Vagina (tissue), 2 donors: Measurements from ENCODE around the gene CCDC88C. TPM values are rescaled to one million over a fixed set of nuclear protein-coding genes. Genes with fewer than 3 reads are reported as not detected.

Experiments
- DNase-seq, 2 donors: peaks; one replicate each; pipeline ENCODE4 v3.0.0-alpha.2; 2017; ENCODE audit errors: extremely low spot score in 2 of 2
- H3K27ac ChIP-seq: fragments of 200-600 bp; sonication (generic); one replicate; pipeline ENCODE4 v1.5.1; 2019
- H3K27me3 ChIP-seq: fragments of 200-600 bp; sonication (generic); one replicate; pipeline ENCODE4 v1.5.1; 2019
- H3K36me3 ChIP-seq, 2 donors: fragments of 200-600 bp; sonication (generic); one replicate each; pipeline ENCODE4 v1.5.1; 2017 to 2019
- H3K4me1 ChIP-seq: fragments of 200-600 bp; sonication (generic); one replicate; pipeline ENCODE4 v1.5.1; 2019
- H3K4me3 ChIP-seq, 2 donors: fragments of 200-600 bp; sonication (generic); 1 replicate in 1 of 2; 2 replicates in 1 of 2; pipeline ENCODE4 v1.5.1; 2016 to 2019
- H3K9me3 ChIP-seq: fragments of 200-600 bp; sonication (generic); one replicate; pipeline ENCODE4 v1.5.1; 2019
- POLR2A ChIP-seq, 2 donors: fragments of 450-650 bp; IDR thresholded peaks; one replicate each; pipeline ENCODE4 v1.6.1; 2017; ENCODE audit warnings: antibody characterized with exemption in 2 of 2, mild to moderate bottlenecking in 2 of 2, moderate library complexity in 2 of 2
- POLR2AphosphoS5 ChIP-seq, 2 donors: sonication (generic); formaldehyde crosslinking; IDR thresholded peaks; one replicate each; pipeline ENCODE4 v1.9.0; 2017; ENCODE audit warnings: antibody characterized with exemption in 2 of 2, mild to moderate bottlenecking in 2 of 2, low read depth in 1 of 2; ENCODE audit not compliant: insufficient read depth in 1 of 2
- intact Hi-C: fragments of 100-400 bp; cut with DNase I; formaldehyde crosslinking; loops from one replicate; pipeline ENCODE4 v1.15.1; 2023
- total RNA-seq: library from RNA; depleted of rRNA; stranded (reverse); fragments of >200 nt; gene quantifications from one replicate; pipeline ENCODE4 v1.2.3, GENCODE V29; 2016
- TF ChIP-seq, protein P1 (sequence below), 3 experiments: fragments of 450-650 bp in 2 of 3; fragments of 200-600 bp in 1 of 3; sonication (generic) in 1 of 3; IDR thresholded peaks; one replicate each; pipeline ENCODE4 v1.5.1; 2017 to 2019; ENCODE audit warnings: antibody characterized with exemption in 3 of 3, mild to moderate bottlenecking in 2 of 3, moderate library complexity in 2 of 3

Gene CCDC88C
- total RNA-seq, 1 donor from 2014 or later, result 42.2 TPM

DNA sequence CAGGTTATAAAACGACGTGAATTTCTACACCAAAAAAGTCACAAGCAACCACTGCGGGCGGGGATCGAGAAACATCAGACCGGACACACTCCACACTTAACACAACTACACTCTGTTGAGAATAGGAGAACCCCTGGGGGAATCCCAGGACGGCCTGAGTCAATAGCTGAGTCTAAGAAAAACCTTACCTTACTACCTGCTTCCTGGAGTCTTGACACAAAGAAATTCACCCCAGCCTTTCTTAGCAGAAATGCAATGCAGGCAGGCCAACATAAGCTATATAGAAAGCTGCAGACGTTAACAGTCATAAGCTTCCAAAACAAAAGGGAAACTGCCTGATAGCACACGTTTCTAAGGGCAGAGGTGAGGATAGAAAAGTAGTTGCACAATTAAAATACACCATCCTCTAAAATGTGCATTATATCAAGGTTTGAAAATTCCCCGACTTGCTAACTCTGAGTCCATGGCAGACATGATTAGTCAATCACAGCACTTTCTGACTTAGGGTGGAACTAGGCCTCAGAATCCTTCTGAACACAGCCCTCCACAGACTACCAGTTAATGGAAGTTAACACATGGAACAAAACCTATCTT lies 68.0 kb downstream of the CCDC88C start:
- intact Hi-C loops, result no loop called here
- H3K9me3 ChIP-seq, result no peaks in the 10 kb centered on the region
- H3K27me3 ChIP-seq, result no peaks in the 10 kb centered on the region
- H3K4me1 ChIP-seq, result peaks cover 32% of the 10 kb centered on the region
- no peak overlapping the region for H3K4me3 ChIP-seq
- TF ChIP-seq POLR2AphosphoS5 (IDR thresholded peaks at IDR 0.05; ENCODE audit: insufficient read depth in 1 of 2, low read depth in 1 of 2) (no peak), POLR2A (IDR thresholded peaks at IDR 0.05) (no peak)
- TF ChIP-seq, protein P1, sequence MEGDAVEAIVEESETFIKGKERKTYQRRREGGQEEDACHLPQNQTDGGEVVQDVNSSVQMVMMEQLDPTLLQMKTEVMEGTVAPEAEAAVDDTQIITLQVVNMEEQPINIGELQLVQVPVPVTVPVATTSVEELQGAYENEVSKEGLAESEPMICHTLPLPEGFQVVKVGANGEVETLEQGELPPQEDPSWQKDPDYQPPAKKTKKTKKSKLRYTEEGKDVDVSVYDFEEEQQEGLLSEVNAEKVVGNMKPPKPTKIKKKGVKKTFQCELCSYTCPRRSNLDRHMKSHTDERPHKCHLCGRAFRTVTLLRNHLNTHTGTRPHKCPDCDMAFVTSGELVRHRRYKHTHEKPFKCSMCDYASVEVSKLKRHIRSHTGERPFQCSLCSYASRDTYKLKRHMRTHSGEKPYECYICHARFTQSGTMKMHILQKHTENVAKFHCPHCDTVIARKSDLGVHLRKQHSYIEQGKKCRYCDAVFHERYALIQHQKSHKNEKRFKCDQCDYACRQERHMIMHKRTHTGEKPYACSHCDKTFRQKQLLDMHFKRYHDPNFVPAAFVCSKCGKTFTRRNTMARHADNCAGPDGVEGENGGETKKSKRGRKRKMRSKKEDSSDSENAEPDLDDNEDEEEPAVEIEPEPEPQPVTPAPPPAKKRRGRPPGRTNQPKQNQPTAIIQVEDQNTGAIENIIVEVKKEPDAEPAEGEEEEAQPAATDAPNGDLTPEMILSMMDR (IDR thresholded peaks at IDR 0.05), result no peak
- no peaks in the 10 kb centered on the region for H3K36me3 ChIP-seq
- no peak for DNase-seq
- no peak overlapping the region for H3K27ac ChIP-seq

DNA sequence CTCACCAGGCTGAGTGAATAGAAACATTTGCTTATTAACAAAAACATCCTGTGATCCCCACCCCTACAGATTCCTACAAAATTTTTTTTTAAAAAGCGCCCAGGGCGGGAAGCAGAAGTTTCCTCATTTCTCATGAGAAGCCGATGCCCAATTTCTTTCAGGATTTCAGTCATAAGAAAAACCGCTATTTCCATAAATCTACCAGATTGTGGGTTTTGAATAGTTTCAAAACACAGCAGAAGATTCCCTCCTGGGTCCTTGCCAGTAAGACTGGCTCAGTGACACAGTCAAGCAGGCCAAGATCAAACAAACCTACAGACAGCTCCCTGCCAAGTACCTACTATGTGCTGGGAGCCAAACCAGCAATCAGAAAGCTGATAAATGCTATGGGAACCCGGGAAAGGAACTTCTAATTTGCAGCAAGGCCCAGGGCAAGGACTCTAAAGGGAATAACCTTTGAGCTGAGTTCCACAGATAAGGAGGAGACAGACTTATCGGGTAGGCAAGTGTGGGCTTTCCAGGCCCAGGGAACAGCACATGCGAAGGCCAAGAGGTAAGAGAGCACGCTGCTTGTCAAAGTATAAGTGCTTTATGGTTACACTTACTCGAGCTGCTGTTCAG lies 68.7 kb downstream of the CCDC88C start:
- no peak overlapping the region for H3K27ac ChIP-seq
- TF ChIP-seq POLR2AphosphoS5 (IDR thresholded peaks at IDR 0.05; ENCODE audit: insufficient read depth in 1 of 2, low read depth in 1 of 2) (no peak), POLR2A (IDR thresholded peaks at IDR 0.05) (no peak)
- TF ChIP-seq, protein P1 (IDR thresholded peaks at IDR 0.05), result no peak
- H3K9me3 ChIP-seq, result no peaks in the 10 kb centered on the region
- intact Hi-C loops, result no loop called here
- no peak for DNase-seq
- H3K36me3 ChIP-seq, result no peaks in the 10 kb centered on the region
- H3K4me3 ChIP-seq, result no peak overlapping the region
- peaks cover 26% of the 10 kb centered on the region for H3K4me1 ChIP-seq
- H3K27me3 ChIP-seq, result no peaks in the 10 kb centered on the region

DNA sequence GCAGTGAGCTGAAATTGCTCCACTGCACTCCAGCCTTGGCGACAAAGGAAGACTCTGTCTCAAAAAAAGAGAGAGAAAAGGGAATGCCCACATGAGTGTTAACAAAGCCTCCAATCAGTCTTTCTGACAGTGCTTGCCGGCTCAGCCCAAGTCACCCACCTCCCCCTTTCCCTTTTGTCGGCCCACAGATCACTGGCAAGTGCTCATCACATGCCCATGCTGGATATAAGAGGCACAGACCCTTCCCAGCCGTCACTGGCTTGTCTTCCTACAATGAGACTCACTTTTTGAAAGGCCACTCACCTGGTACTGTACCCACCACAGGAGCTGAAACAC lies 70.8 kb downstream of the CCDC88C start:
- TF ChIP-seq POLR2A (IDR thresholded peaks at IDR 0.05) (no peak), POLR2AphosphoS5 (IDR thresholded peaks at IDR 0.05; ENCODE audit: insufficient read depth in 1 of 2, low read depth in 1 of 2) (no peak)
- TF ChIP-seq, protein P1 (IDR thresholded peaks at IDR 0.05), result no peak
- intact Hi-C loops, result no loop called here
- Histone ChIP-seq H3K27me3 (no peaks in the 10 kb centered on the region), H3K36me3 (no peaks in the 10 kb centered on the region), H3K4me1 (peaks cover 17% of the 10 kb centered on the region), H3K27ac (no peak overlapping the region), H3K4me3 (no peak overlapping the region), H3K9me3 (no peaks in the 10 kb centered on the region)
- DNase-seq, result no peak

DNA sequence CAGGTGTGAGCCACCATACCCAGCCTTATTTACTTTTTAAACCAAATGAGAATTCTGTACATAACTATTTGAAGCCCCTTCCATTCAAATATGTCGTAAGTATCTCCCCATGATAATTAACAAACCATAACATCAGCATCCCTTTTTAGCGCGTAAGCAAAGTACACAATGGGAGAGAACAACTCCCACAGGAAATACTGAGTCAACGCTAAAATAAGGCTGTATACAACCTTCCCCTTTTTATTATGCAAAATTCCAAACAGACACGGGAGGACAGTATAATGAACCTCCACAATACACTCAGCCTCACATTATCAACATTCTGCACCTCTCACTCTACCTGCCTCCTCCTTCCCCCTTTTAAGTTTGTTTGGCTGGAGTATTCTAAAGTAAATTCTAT lies 73.5 kb downstream of the CCDC88C start:
- no peaks in the 10 kb centered on the region for H3K36me3 ChIP-seq
- H3K4me3 ChIP-seq, result no peak overlapping the region
- TF ChIP-seq, protein P1 (IDR thresholded peaks at IDR 0.05), result no peak
- no peak for TF ChIP-seq POLR2A (IDR thresholded peaks at IDR 0.05)
- TF ChIP-seq POLR2AphosphoS5 (IDR thresholded peaks at IDR 0.05; ENCODE audit: insufficient read depth in 1 of 2, low read depth in 1 of 2), result no peak
- H3K27me3 ChIP-seq, result no peaks in the 10 kb centered on the region
- peaks cover 7% of the 10 kb centered on the region for H3K4me1 ChIP-seq
- intact Hi-C loops, result no loop called here
- H3K9me3 ChIP-seq, result no peaks in the 10 kb centered on the region
- H3K27ac ChIP-seq, result no peak overlapping the region
- DNase-seq, result no peak

DNA sequence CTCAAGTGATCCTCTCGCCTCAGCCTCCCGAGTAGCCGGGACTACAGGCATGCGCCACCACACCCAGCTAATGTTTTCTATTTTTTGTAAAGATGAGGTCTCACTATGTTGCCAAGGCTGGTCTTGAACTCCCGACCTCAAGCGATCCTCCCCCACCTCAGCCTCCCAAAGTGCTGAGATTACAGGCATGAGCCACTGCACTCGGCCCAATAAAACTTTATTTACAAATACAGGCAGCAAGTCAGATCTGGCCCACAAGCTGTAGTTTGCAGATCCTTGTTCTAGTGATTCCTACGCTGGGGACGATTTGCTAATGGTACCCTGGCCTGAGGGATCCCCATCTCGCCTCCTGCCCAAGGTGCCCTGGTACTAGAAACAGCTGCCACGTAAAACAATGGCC lies 74.6 kb downstream of the CCDC88C start:
- Histone ChIP-seq H3K4me1 (no peaks in the 10 kb centered on the region), H3K27me3 (no peaks in the 10 kb centered on the region), H3K36me3 (peaks cover 0 to 1% of the 10 kb centered on the region in 2 donors), H3K9me3 (no peaks in the 10 kb centered on the region), H3K27ac (no peak overlapping the region), H3K4me3 (no peak overlapping the region)
- intact Hi-C loops, result no loop called here
- TF ChIP-seq, protein P1 (IDR thresholded peaks at IDR 0.05), result no peak
- TF ChIP-seq POLR2AphosphoS5 (IDR thresholded peaks at IDR 0.05; ENCODE audit: insufficient read depth in 1 of 2, low read depth in 1 of 2) (no peak), POLR2A (IDR thresholded peaks at IDR 0.05) (no peak)
- DNase-seq, result no peak
